Activated T-cell treated with anti-CD3 and anti-CD28 coated beads, Interleukin-2, amount 50 U/mL, for 72 hours (primary cell): Measurements from ENCODE around the gene ZDHHC14. TPM values are rescaled to one million over a fixed set of nuclear protein-coding genes. Genes with fewer than 3 reads are reported as not detected.

Experiments
- ATAC-seq, 2 donors: fragments of 150-1000 bp; cut with Tn5 transposase; replicated peaks in 1 of 2; 2 replicates each; pipeline ENCODE4 v1.10.0; 2021; ENCODE audit warnings: moderate library complexity in 2 of 2, mild to moderate bottlenecking in 1 of 2
- DNase-seq, 2 donors: peaks; one replicate each; pipeline ENCODE4 v3.0.0; 2021 to 2022; ENCODE audit warnings: mixed read lengths in 1 of 2
- H3K27ac Mint-ChIP-seq: one replicate; pipeline ENCODE4 v1.8.0; 2022; ENCODE audit warnings: mild to moderate bottlenecking, moderate library complexity, mixed read lengths
- H3K27me3 Mint-ChIP-seq: one replicate; pipeline ENCODE4 v1.8.0; 2022; ENCODE audit warnings: low read depth, mixed read lengths
- H3K36me3 Mint-ChIP-seq, 2 donors: one replicate each; pipeline ENCODE4 v1.8.0; 2022; ENCODE audit warnings: mixed read lengths in 2 of 2, mild to moderate bottlenecking in 1 of 2; ENCODE audit not compliant: insufficient read depth in 2 of 2
- H3K4me1 Mint-ChIP-seq: one replicate; pipeline ENCODE4 v1.8.0; 2022; ENCODE audit warnings: low read depth, mixed read lengths
- H3K4me3 Mint-ChIP-seq, 2 donors: one replicate each; pipeline ENCODE4 v1.8.0; 2022; ENCODE audit warnings: mild to moderate bottlenecking in 2 of 2, mixed read lengths in 2 of 2, moderate library complexity in 2 of 2
- H3K9me3 Mint-ChIP-seq, 2 donors: one replicate each; pipeline ENCODE4 v1.8.0; 2022; ENCODE audit warnings: mixed read lengths in 2 of 2
- total RNA-seq, 2 donors: library from RNA; stranded (reverse); gene quantifications; one replicate each; pipeline ENCODE4 v1.2.3, GENCODE V29; 2022

The ZDHHC14 gene
- total RNA-seq, 2 donors from 2014 or later = 10.3 to 15.4 TPM

- Mint-ChIP-seq H3K9me3 (no peaks in the 10 kb centered on the region), H3K27ac (no peak overlapping the region), H3K4me3 (no peak overlapping the region), H3K27me3 (no peaks in the 10 kb centered on the region), H3K36me3 (no peaks in the 10 kb centered on the region), H3K4me1 (peaks cover 14% of the 10 kb centered on the region)
- ATAC-seq = no peak
- no peak for DNase-seq
These were observed 257.1 kb downstream of the ZDHHC14 start for GRCh38 chr6:157637941-157638662.

DNA sequence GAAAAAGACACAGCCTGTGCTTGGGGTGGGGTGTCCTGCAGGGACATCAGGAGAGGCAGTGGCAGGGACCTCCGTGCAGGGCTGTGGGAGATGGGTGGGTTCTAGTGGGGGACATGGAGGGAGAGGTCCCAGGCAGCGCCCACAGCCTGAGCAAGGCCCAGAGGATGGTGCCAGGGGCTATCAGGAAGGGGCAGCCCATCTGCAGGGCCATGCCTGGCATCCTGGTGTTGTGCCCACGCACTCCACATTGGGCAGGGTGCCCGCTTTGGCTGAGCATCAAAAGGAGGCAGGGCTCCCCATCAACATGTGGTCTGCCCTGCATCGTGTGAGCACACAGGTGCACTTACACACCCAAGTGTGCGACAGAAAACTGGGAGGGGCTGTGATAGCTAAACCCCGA is 257.8 kb downstream of the ZDHHC14 start:
- no peak overlapping the region for H3K27ac Mint-ChIP-seq
- no peak overlapping the region for H3K4me3 Mint-ChIP-seq
- no peak for ATAC-seq
- no peak for DNase-seq
- no peaks in the 10 kb centered on the region for H3K9me3 Mint-ChIP-seq
- no peaks in the 10 kb centered on the region for H3K27me3 Mint-ChIP-seq
- no peaks in the 10 kb centered on the region for H3K36me3 Mint-ChIP-seq
- H3K4me1 Mint-ChIP-seq = peaks cover 14% of the 10 kb centered on the region

DNA sequence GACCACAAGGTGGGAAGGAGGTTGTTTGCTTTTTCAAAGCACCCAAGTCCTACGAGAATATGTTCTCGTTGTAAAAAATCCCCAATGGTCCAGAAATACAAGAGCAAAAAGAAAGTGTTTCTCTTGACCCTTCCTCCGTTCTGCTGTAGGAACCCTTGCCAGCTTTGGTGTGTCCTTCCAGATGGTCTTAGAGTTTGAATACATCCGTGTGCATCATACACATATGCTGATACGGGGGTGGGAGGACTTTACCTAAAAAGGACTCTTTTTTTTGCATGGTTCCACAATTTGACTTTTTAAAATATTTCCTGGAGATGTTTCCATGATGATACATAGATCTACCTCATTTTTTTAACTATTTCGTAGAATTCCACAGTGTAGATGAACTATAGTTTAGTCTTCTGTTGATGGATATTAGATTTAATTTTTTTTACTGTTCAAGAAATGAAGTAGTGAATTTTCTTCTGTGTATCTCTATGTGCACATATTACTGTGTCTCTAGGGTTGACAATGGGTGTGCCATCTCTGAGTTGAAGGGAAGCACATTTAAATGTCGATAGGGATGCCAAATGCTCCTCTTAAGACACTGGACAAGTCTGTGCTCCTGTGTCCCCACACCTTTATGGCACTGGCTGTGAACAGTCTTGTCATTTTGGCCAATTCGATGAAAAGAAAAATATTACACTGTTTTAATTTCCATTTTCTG is 259.9 kb downstream of the ZDHHC14 start:
- ATAC-seq (no peak), DNase-seq (no peak)
- H3K27me3 Mint-ChIP-seq = no peaks in the 10 kb centered on the region
- H3K36me3 Mint-ChIP-seq = no peaks in the 10 kb centered on the region
- H3K27ac Mint-ChIP-seq = no peak overlapping the region
- no peaks in the 10 kb centered on the region for H3K9me3 Mint-ChIP-seq
- H3K4me1 Mint-ChIP-seq = peaks cover 14% of the 10 kb centered on the region
- H3K4me3 Mint-ChIP-seq = no peak overlapping the region

DNA sequence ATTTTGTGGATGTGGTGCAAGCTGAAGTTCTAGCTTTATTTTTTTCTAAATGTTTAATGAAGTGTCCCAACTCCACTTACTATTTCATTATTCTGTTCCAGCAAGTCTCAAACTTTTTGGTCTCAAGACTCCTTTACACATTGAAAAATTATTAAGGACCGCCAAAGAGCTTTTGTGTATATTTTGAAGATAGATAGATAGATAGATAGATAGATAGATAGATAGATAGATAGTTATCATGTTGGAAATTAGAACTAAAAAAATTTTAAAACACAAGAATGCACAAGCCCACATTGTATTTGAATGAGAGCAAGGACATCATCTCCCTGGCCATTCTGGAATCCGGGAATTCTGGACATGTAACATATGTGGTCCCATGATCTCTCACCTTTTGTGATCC is 260.8 kb downstream of the ZDHHC14 start:
- Mint-ChIP-seq H3K36me3 (no peaks in the 10 kb centered on the region), H3K9me3 (no peaks in the 10 kb centered on the region), H3K4me3 (no peak overlapping the region), H3K4me1 (peaks cover 14% of the 10 kb centered on the region), H3K27me3 (no peaks in the 10 kb centered on the region), H3K27ac (no peak overlapping the region)
- no peak for ATAC-seq
- DNase-seq = no peak

DNA sequence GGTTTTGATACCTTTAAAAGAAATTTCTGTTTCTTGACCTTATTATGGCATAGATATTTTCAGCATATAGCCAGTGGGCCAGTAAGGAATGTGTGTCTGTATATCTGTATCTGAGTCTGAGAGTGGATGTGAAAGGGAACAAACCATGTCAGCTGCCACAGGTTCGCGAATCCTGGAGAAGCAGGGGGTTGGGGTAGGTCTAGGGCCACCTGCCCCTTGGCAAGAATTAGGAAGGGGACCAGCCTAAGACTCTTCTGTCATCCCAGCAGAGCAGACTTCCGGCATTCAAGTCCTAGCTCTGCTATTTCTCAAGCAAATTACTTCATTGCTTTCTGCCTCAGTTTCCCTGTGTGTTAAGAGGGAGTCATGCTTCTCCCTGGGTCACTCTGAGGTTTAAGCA is 261.7 kb downstream of the ZDHHC14 start:
- H3K4me1 Mint-ChIP-seq = peaks cover 22% of the 10 kb centered on the region

GRCh38 chr6:157644043-157644810 is 263.2 kb downstream of the ZDHHC14 start:
- H3K27me3 Mint-ChIP-seq = no peaks in the 10 kb centered on the region

More for the DNA sequence above, 261.7 kb downstream of the ZDHHC14 start:
- H3K27ac Mint-ChIP-seq = no peak overlapping the region
- no peak for ATAC-seq
- no peaks in the 10 kb centered on the region for H3K9me3 Mint-ChIP-seq
- no peaks in the 10 kb centered on the region for H3K36me3 Mint-ChIP-seq
- H3K27me3 Mint-ChIP-seq = no peaks in the 10 kb centered on the region
- DNase-seq = no peak
- H3K4me3 Mint-ChIP-seq = no peak overlapping the region

GRCh38 chr6:157645201-157645795 is 264.3 kb downstream of the ZDHHC14 start:
- no peaks in the 10 kb centered on the region for H3K27me3 Mint-ChIP-seq
- no peaks in the 10 kb centered on the region for H3K9me3 Mint-ChIP-seq
- no peak overlapping the region for H3K27ac Mint-ChIP-seq
- DNase-seq (no peak), ATAC-seq (no peak)
- no peaks in the 10 kb centered on the region for H3K36me3 Mint-ChIP-seq
- H3K4me3 Mint-ChIP-seq = no peak overlapping the region
- peaks cover 17% of the 10 kb centered on the region for H3K4me1 Mint-ChIP-seq

More at GRCh38 chr6:157644043-157644810, 263.2 kb downstream of the ZDHHC14 start:
- peak; percentile 24 for DNase-seq
- ATAC-seq = peak in 1 of 2 donors; percentile 53
- peaks cover 25% of the 10 kb centered on the region for H3K4me1 Mint-ChIP-seq
- no peak overlapping the region for H3K4me3 Mint-ChIP-seq
- H3K9me3 Mint-ChIP-seq = no peaks in the 10 kb centered on the region
- no peaks in the 10 kb centered on the region for H3K36me3 Mint-ChIP-seq
- no peak overlapping the region for H3K27ac Mint-ChIP-seq

DNA sequence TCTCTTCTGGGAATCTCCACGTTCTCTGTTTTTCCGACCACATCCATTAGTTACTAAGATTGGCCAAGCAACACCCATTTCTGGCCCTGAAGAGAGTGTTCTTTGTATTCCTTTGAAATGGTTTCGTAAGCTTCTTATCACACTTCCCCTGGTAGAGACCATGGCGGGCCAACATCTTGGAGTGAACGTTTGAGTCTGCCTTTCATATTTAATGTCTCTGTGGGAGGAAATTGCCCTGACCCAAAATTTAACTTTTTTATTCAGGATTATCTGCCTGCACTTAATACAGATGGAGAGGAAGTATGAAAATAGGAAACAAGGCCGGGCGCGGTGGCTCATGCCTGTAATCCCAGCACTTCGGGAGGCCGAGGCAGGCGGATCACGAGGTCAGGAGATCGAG is 265.0 kb downstream of the ZDHHC14 start:
- no peak overlapping the region for H3K4me3 Mint-ChIP-seq
- ATAC-seq (no peak), DNase-seq (no peak)
- peaks cover 17% of the 10 kb centered on the region for H3K4me1 Mint-ChIP-seq
- no peak overlapping the region for H3K27ac Mint-ChIP-seq
- no peaks in the 10 kb centered on the region for H3K36me3 Mint-ChIP-seq
- H3K9me3 Mint-ChIP-seq = no peaks in the 10 kb centered on the region
- no peaks in the 10 kb centered on the region for H3K27me3 Mint-ChIP-seq

GRCh38 chr6:157647261-157647915 is 266.4 kb downstream of the ZDHHC14 start:
- no peak overlapping the region for H3K27ac Mint-ChIP-seq

GRCh38 chr6:157648561-157648960 is 267.6 kb downstream of the ZDHHC14 start:
- Mint-ChIP-seq H3K27ac (no peak overlapping the region), H3K4me1 (peaks cover 17% of the 10 kb centered on the region), H3K36me3 (no peaks in the 10 kb centered on the region), H3K27me3 (no peaks in the 10 kb centered on the region), H3K4me3 (no peak overlapping the region), H3K9me3 (no peaks in the 10 kb centered on the region)
- ATAC-seq = no peak
- no peak for DNase-seq

More at GRCh38 chr6:157647261-157647915, 266.4 kb downstream of the ZDHHC14 start:
- DNase-seq (no peak), ATAC-seq (peak in 1 of 2 donors; percentile 36)
- Mint-ChIP-seq H3K9me3 (no peaks in the 10 kb centered on the region), H3K4me3 (no peak overlapping the region), H3K4me1 (peaks cover 17% of the 10 kb centered on the region), H3K27me3 (no peaks in the 10 kb centered on the region), H3K36me3 (no peaks in the 10 kb centered on the region)

DNA sequence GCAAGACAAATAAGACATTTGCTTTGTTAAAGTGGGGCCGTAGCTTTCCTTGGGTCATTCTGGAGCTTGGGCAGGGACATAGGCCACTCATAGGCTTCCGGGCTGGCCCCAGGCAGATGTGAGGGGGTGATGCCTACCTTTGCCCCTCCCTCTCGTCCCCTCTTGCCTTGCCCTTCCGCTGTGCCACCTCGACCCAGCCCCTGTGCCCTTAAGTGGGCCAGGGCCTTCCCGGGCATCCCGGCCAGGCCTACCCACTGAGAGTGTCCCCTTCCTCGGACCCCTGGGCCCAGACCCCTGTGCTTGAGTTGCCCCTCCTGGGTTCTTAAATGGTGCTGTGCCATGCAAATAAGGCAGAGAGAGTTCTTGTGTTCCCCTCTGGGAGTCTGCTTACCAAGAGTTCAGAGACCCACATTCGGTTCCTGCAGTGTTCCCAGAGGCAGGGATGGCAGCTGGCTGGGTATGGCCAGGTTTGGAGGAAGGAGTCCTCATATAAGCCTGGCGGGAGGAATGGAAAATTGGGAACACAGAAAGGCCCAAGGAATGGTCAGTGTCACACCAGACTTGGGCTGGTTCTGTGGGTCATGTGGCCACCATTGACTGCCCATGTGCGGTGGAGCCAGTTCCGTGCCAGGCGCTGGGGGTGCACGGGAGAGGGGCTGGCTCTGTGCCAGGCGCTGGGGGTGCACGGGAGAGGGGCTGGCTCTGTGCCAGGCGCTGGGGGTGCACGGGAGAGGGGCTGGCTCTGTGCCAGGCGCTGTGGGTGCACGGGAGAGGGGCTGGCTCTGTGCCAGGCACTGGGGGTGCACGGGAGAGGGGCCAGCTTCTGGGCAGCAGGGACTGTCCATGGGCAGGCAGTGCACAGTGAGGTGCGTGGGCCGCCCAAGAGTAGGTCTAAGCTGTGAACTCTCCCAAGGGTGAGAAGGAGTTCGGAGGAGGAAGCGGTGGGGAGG is 268.6 kb downstream of the ZDHHC14 start:
- Mint-ChIP-seq H3K27ac (no peak overlapping the region), H3K27me3 (no peaks in the 10 kb centered on the region), H3K4me1 (peaks cover 17% of the 10 kb centered on the region), H3K9me3 (no peaks in the 10 kb centered on the region), H3K4me3 (no peak overlapping the region), H3K36me3 (no peaks in the 10 kb centered on the region)
- no peak for DNase-seq
- ATAC-seq = no peak

- no peak overlapping the region for H3K27ac Mint-ChIP-seq
- ATAC-seq = no peak
- no peak overlapping the region for H3K4me3 Mint-ChIP-seq
- H3K27me3 Mint-ChIP-seq = no peaks in the 10 kb centered on the region
- H3K9me3 Mint-ChIP-seq = no peaks in the 10 kb centered on the region
- DNase-seq = no peak
- H3K4me1 Mint-ChIP-seq = peaks cover 17% of the 10 kb centered on the region
- H3K36me3 Mint-ChIP-seq = no peaks in the 10 kb centered on the region
These were observed 269.3 kb downstream of the ZDHHC14 start for GRCh38 chr6:157650261-157650640.
